ENCODE measurements around the gene MKRN2. TPM values are rescaled to one million over a fixed set of nuclear protein-coding genes. Genes with fewer than 3 reads are reported as not detected.
"Not testable (repeated sequence)": the region's sequence is repeated elsewhere in the genome, so short reads cannot be mapped to it uniquely, and the experiment has no call there.

The MKRN2 gene
- total RNA-seq, 1 donor from 2014 or later, result 47.9 TPM

- DNase-seq (ENCODE audit: low read depth), result peak; percentile 10
Measured at GRCh38 chr3:12629560-12629959, 72.7 kb downstream of the MKRN2 start.

GRCh38 chr3:12630292-12630691 lies 73.4 kb downstream of the MKRN2 start:
- no peak for DNase-seq (ENCODE audit: low read depth)

GRCh38 chr3:12630843-12631242 lies 74.0 kb downstream of the MKRN2 start:
- DNase-seq (ENCODE audit: low read depth), result not testable (repeated sequence)

GRCh38 chr3:12632523-12632922 lies 75.6 kb downstream of the MKRN2 start:
- no peak for DNase-seq (ENCODE audit: low read depth)

- DNase-seq (ENCODE audit: low read depth), result no peak
Measured at GRCh38 chr3:12633108-12633507, 76.2 kb downstream of the MKRN2 start.

Other genes starting within 250 kb of the MKRN2 start
- 14.1 and 25.3 TPM in 2 replicates for gene TSEN2, start 72.6 kb upstream of the MKRN2 start, total RNA-seq
- not detected in 2 replicates for gene MKRN2OS, start 11.6 kb upstream of the MKRN2 start, total RNA-seq
- 122 and 131 TPM in 2 replicates for gene RAF1, start 107.0 kb downstream of the MKRN2 start, total RNA-seq
- gene TMEM40, start 202.2 kb downstream of the MKRN2 start, total RNA-seq, result not detected in 2 replicates
- gene CAND2, start 239.6 kb downstream of the MKRN2 start, total RNA-seq, result 40.0 and 54.0 TPM in 2 replicates

Measured in myocyte (in vitro differentiated cells).